ENCODE data around the gene PCED1A.

PCED1A gene

GRCh38 chr20:2817341-2817726 lies 23.1 kb downstream of the PCED1A start:
- TF ChIP-seq CTCF (conservative IDR thresholded peaks at IDR 0.05) (no peak), ZFX (IDR thresholded peaks at IDR 0.05) (no peak)
- no peak overlapping the region for H3K27ac ChIP-seq

- H3K27ac ChIP-seq, result no peak overlapping the region
- TF ChIP-seq ZFX (IDR thresholded peaks at IDR 0.05) (no peak), CTCF (conservative IDR thresholded peaks at IDR 0.05) (no peak)
Observed at GRCh38 chr20:2816583-2817340, 23.7 kb downstream of the PCED1A start.

GRCh38 chr20:2816030-2816582 lies 24.3 kb downstream of the PCED1A start, which contains the start of gene TMEM239:
Gene TMEM239 (plus strand): TSS chr20:2816364. CDS start chr20:2816555, 191 bp downstream.
- no peak for TF ChIP-seq ZFX (IDR thresholded peaks at IDR 0.05)
- no peak for TF ChIP-seq CTCF (conservative IDR thresholded peaks at IDR 0.05)
- H3K27ac ChIP-seq, result no peak within 1 kb of the TSS

- no peak overlapping the region for H3K27ac ChIP-seq
- TF ChIP-seq ZFX (IDR thresholded peaks at IDR 0.05) (no peak), CTCF (conservative IDR thresholded peaks at IDR 0.05) (no peak)
Observed at GRCh38 chr20:2815242-2815900, 25.1 kb downstream of the PCED1A start.

GRCh38 chr20:2814587-2815051 lies 25.8 kb downstream of the PCED1A start, which contains the start of gene C20orf141:
Gene C20orf141 (plus strand): TSS chr20:2814987. CDS start chr20:2815185, 198 bp downstream.
- H3K27ac ChIP-seq, result no peak within 1 kb of the TSS

GRCh38 chr20:2814076-2814475 lies 26.4 kb downstream of the PCED1A start:
- TF ChIP-seq CTCF (conservative IDR thresholded peaks at IDR 0.05) (no peak), ZFX (IDR thresholded peaks at IDR 0.05) (no peak)
- H3K27ac ChIP-seq, result no peak overlapping the region

More at GRCh38 chr20:2814587-2815051, 25.8 kb downstream of the PCED1A start, which contains the start of gene C20orf141:
- TF ChIP-seq ZFX (IDR thresholded peaks at IDR 0.05) (no peak), CTCF (conservative IDR thresholded peaks at IDR 0.05) (no peak)

GRCh38 chr20:2812189-2812588 lies 28.3 kb downstream of the PCED1A start:
- H3K27ac ChIP-seq, result no peak overlapping the region

More at GRCh38 chr20:2812189-2812588, 28.3 kb downstream of the PCED1A start:
- TF ChIP-seq CTCF (conservative IDR thresholded peaks at IDR 0.05), result no peak
- TF ChIP-seq ZFX (IDR thresholded peaks at IDR 0.05), result no peak
